Neural cell (in vitro differentiated cells): Measurements from ENCODE around the gene OS9. TPM values are rescaled to one million over a fixed set of nuclear protein-coding genes. Genes with fewer than 3 reads are reported as not detected.
"Not testable (repeated sequence)": the region's sequence is repeated elsewhere in the genome, so short reads cannot be mapped to it uniquely, and the experiment has no call there.

Source experiments
- H2AFZ ChIP-seq: fragments of 200-600, 300-800 bp; sonication (generic), shearing (Covaris generic); 2 replicates; pipeline ENCODE4 v1.6.0; 2014; ENCODE audit warnings: low read depth, mild to moderate bottlenecking, antibody characterized with exemption, low read length, moderate library complexity
- H3F3A ChIP-seq: fragments of 200-600 bp; shearing (Covaris generic); 2 replicates; pipeline ENCODE4 v1.6.1; 2016; ENCODE audit warnings: mild to moderate bottlenecking, moderate library complexity, mixed read lengths, antibody characterized with exemption, low read length; ENCODE audit not compliant: insufficient read depth, poor library complexity, severe bottlenecking
- H3K27ac ChIP-seq: fragments of 200-600, 300-800 bp; sonication (generic), shearing (Covaris generic); 2 replicates; pipeline ENCODE4 v1.5.1; 2014; ENCODE audit warnings: mild to moderate bottlenecking, low read length, moderate library complexity
- H3K27me3 ChIP-seq: fragments of 300-800, 200-600 bp; sonication (generic), shearing (Covaris generic); 2 replicates; pipeline ENCODE4 v1.6.0; 2014; ENCODE audit warnings: mild to moderate bottlenecking, low read depth, low read length, moderate library complexity; ENCODE audit not compliant: insufficient read depth
- H3K36me3 ChIP-seq: fragments of 300-800, 200-600 bp; sonication (generic), shearing (Covaris generic); 2 replicates; pipeline ENCODE4 v1.5.1; 2014; ENCODE audit warnings: mild to moderate bottlenecking, antibody characterized with exemption, low read length, moderate library complexity; ENCODE audit not compliant: insufficient read depth
- H3K4me2 ChIP-seq: fragments of 300-800, 200-600 bp; sonication (generic), shearing (Covaris generic); 2 replicates; pipeline ENCODE4 v1.6.0; 2014; ENCODE audit warnings: mild to moderate bottlenecking, low read length
- H3K4me3 ChIP-seq: fragments of 300-800, 200-600 bp; sonication (generic), shearing (Covaris generic); 2 replicates; pipeline ENCODE4 v1.5.1; 2014; ENCODE audit warnings: mild to moderate bottlenecking, low read length, moderate library complexity
- H3K79me2 ChIP-seq: fragments of 200-600 bp; shearing (Covaris generic); replicated peaks from 2 replicates; pipeline ENCODE4 v1.6.0; 2014; ENCODE audit warnings: mild to moderate bottlenecking, low read length, moderate library complexity; ENCODE audit not compliant: insufficient read depth
- H3K9ac ChIP-seq: fragments of 300-800, 200-600 bp; sonication (generic), shearing (Covaris generic); 2 replicates; pipeline ENCODE4 v1.6.1; 2016; ENCODE audit warnings: mild to moderate bottlenecking, low read length, mixed read lengths
- H3K9me2 ChIP-seq: fragments of 200-600 bp; shearing (Covaris generic); 2 replicates; pipeline ENCODE4 v1.6.1; 2016; ENCODE audit warnings: mild to moderate bottlenecking, low read length, mixed read lengths; ENCODE audit not compliant: insufficient read depth
- H3K9me3 ChIP-seq: fragments of 200-600, 300-800 bp; sonication (generic), shearing (Covaris generic); 2 replicates; pipeline ENCODE4 v1.6.1; 2016; ENCODE audit warnings: mild to moderate bottlenecking, mixed run types, low read length, moderate library complexity, mixed read lengths
- H4K20me1 ChIP-seq: fragments of 200-600 bp; shearing (Covaris generic); 2 replicates; pipeline ENCODE4 v1.6.1; 2016; ENCODE audit warnings: mild to moderate bottlenecking, mixed run types; ENCODE audit not compliant: insufficient read depth
- CTCF ChIP-seq: fragments of 450-650 bp; IDR thresholded peaks from 2 replicates; pipeline ENCODE4 v1.5.1; 2014; ENCODE audit warnings: antibody characterized with exemption, mild to moderate bottlenecking, moderate library complexity; ENCODE audit not compliant: poor library complexity, severe bottlenecking
- EP300 ChIP-seq: fragments of 450-650 bp; conservative IDR thresholded peaks from 2 replicates; pipeline ENCODE4 v1.6.1; 2014; ENCODE audit warnings: antibody characterized with exemption, mild to moderate bottlenecking, moderate library complexity; ENCODE audit not compliant: poor library complexity, severe bottlenecking
- EZH2 ChIP-seq: fragments of 200-600, 300-800 bp; shearing (Covaris generic), sonication (generic); IDR thresholded peaks from 2 replicates; pipeline ENCODE4 v1.6.1; 2014; ENCODE audit warnings: antibody characterized with exemption, low read length, borderline replicate concordance, mild to moderate bottlenecking; ENCODE audit not compliant: insufficient read depth, poor library complexity, severe bottlenecking
- MXI1 ChIP-seq: fragments of 450-650 bp; conservative IDR thresholded peaks from 2 replicates; pipeline ENCODE4 v1.6.1; 2014; ENCODE audit warnings: antibody characterized with exemption, mild to moderate bottlenecking; ENCODE audit not compliant: poor library complexity, severe bottlenecking
- POLR2AphosphoS5 ChIP-seq: IDR thresholded peaks from 2 replicates; pipeline ENCODE4 v1.6.1; 2012
- RAD21 ChIP-seq: fragments of 450-650 bp; conservative IDR thresholded peaks from 2 replicates; pipeline ENCODE4 v1.6.1; 2014; ENCODE audit warnings: antibody characterized with exemption, mild to moderate bottlenecking, moderate library complexity
- REST ChIP-seq: IDR thresholded peaks from 2 replicates; pipeline ENCODE4 v1.6.1; 2012; ENCODE audit warnings: borderline replicate concordance
- SMC3 ChIP-seq: fragments of 450-650 bp; conservative IDR thresholded peaks from 2 replicates; pipeline ENCODE4 v1.6.1; 2014; ENCODE audit warnings: antibody characterized with exemption, mild to moderate bottlenecking, moderate library complexity; ENCODE audit not compliant: poor library complexity
- TAF1 ChIP-seq: IDR thresholded peaks from 2 replicates; pipeline ENCODE4 v1.6.1; 2012; ENCODE audit warnings: low read depth
- polyA minus RNA-seq: library from RNA; depleted of rRNA, polyadenylated mRNA; stranded (reverse); fragments of >200 nt; gene quantifications from 2 replicates; pipeline ENCODE4 v1.2.3, GENCODE V29; 2014
- polyA plus RNA-seq: library from polyadenylated mRNA; depleted of rRNA; stranded (reverse); fragments of >200 nt; gene quantifications from 2 replicates; pipeline ENCODE4 v1.2.3, GENCODE V29; 2014

OS9 gene
- polyA plus RNA-seq (223 and 248 TPM in 2 replicates), polyA minus RNA-seq (161 and 168 TPM in 2 replicates)

GRCh38 chr12:57693659-57694458 is at the start of gene OS9:
Gene OS9, plus strand, starts transcription at chr12:57694132. Its CDS starts 30 bp downstream, at chr12:57694162.
- H3K9me3 ChIP-seq = no peaks in the 10 kb centered on the region
- peaks cover 4% of the 10 kb centered on the region for H3K36me3 ChIP-seq
- H2AFZ ChIP-seq = peak within 1 kb of the TSS; percentile 96
- H3K4me2 ChIP-seq = peak within 1 kb of the TSS; percentile 98
- H3K27me3 ChIP-seq = no peaks in the 10 kb centered on the region
- H4K20me1 ChIP-seq = no peaks in the 10 kb centered on the region
- H3K79me2 ChIP-seq = peaks cover 10% of the 10 kb centered on the region
- peak within 1 kb of the TSS; percentile 78 for H3K4me3 ChIP-seq
- H3K27ac ChIP-seq = peak within 1 kb of the TSS; percentile 82
- no peaks in the 10 kb centered on the region for H3K9me2 ChIP-seq
- H3K9ac ChIP-seq = peak within 1 kb of the TSS; percentile 79
- TF ChIP-seq REST (no peak), TAF1 (peak; percentile 95), EP300 (peak; percentile 51), MXI1 (peak; percentile 57), POLR2AphosphoS5 (peak; percentile 88), CTCF (peak; percentile 91), RAD21 (peak; percentile 69), EZH2 (no peak), SMC3 (peak; percentile 66)
- peaks cover 5% of the 10 kb centered on the region for H3F3A ChIP-seq

- H3K27me3 ChIP-seq, H3K4me2 ChIP-seq, H3K9me3 ChIP-seq, H3K9me2 ChIP-seq, H3K79me2 ChIP-seq, H2AFZ ChIP-seq, H3K9ac ChIP-seq, H4K20me1 ChIP-seq, H3K4me3 ChIP-seq, H3K27ac ChIP-seq, H3K36me3 ChIP-seq, H3F3A ChIP-seq: not testable (repeated sequence)
Measured at GRCh38 chr12:57645990-57646658, 47.8 kb upstream of the OS9 start.

- H3K9me3 ChIP-seq, H3K9me2 ChIP-seq, H3K4me2 ChIP-seq, H2AFZ ChIP-seq, H3K36me3 ChIP-seq, H3K9ac ChIP-seq, H3K79me2 ChIP-seq, H3F3A ChIP-seq, H4K20me1 ChIP-seq, H3K27me3 ChIP-seq, H3K4me3 ChIP-seq, H3K27ac ChIP-seq: not testable (repeated sequence)
Measured at GRCh38 chr12:57646659-57647049, 47.3 kb upstream of the OS9 start.
